HEK293 (cell line): ENCODE data around the gene HEATR5A.
A peak's percentile ranks its signal among the peaks of the same experiment; 100 is the strongest.
"Not testable (repeated sequence)": the region's sequence is repeated elsewhere in the genome, so short reads cannot be mapped to it uniquely, and the experiment has no call there.

Source experiments
- CTCF ChIA-PET: fragments of 350-600 bp; formaldehyde crosslinking; extraction: SDS; loops from one replicate; lab custom pipeline; 2021; ENCODE audit warnings: antibody characterized with exemption; lab: Yijun Ruan, JAX
- POLR2A ChIA-PET: fragments of 300-600 bp; formaldehyde crosslinking; extraction: SDS; loops from one replicate; lab custom pipeline; 2020; ENCODE audit warnings: antibody characterized with exemption, inconsistent platforms; lab: Yijun Ruan, JAX
- H3K27ac ChIP-seq: fragments of 200-500 bp; sonication (Bioruptor generic); 2 replicates; pipeline ENCODE4 v1.5.1; 2014; ENCODE audit warnings: low read depth, low read length, control low read depth, inconsistent platforms; ENCODE audit errors: extremely low read depth
- H3K36me3 ChIP-seq, 2 experiments: fragments of 200-500 bp in 1 of 2; sonication (Bioruptor generic) in 1 of 2; 1 replicate in 1 of 2; 2 replicates in 1 of 2; pipeline ENCODE4 v1.5.1; 2014 to 2017; ENCODE audit warnings: inconsistent platforms in 2 of 2, low read length in 2 of 2; ENCODE audit not compliant: control insufficient read depth in 2 of 2, insufficient read depth in 1 of 2
- H3K4me1 ChIP-seq: fragments of 200-500 bp; sonication (Bioruptor generic); 2 replicates; pipeline ENCODE4 v1.5.1; 2014; ENCODE audit warnings: mild to moderate bottlenecking, low read length, inconsistent platforms; ENCODE audit not compliant: control insufficient read depth, insufficient read depth
- H3K4me3 ChIP-seq: 2 replicates; pipeline ENCODE4 v1.5.1; 2011; ENCODE audit warnings: low read depth, mild to moderate bottlenecking, control low read depth, low read length, moderate library complexity
- H3K9me3 ChIP-seq: fragments of 200-500 bp; sonication (Bioruptor generic); 2 replicates; pipeline ENCODE4 v1.5.1; 2014; ENCODE audit warnings: low read depth, low read length, inconsistent platforms; ENCODE audit not compliant: control insufficient read depth, insufficient read depth
- GLI4 ChIP-seq: fragments of 450-650 bp; formaldehyde crosslinking; IDR thresholded peaks from 2 replicates; pipeline ENCODE4 v1.5.1; 2016; ENCODE audit warnings: missing biosample characterization, missing genetic modification characterization
- HOXC10 ChIP-seq: sonication (generic); formaldehyde crosslinking; IDR thresholded peaks from 2 replicates; pipeline ENCODE4 v1.8.1; 2023; ENCODE audit warnings: mild to moderate bottlenecking, missing genetic modification reagents
- KLF1 ChIP-seq: fragments of 450-650 bp; formaldehyde crosslinking; IDR thresholded peaks from 2 replicates; pipeline ENCODE4 v1.5.1; 2016; ENCODE audit warnings: missing biosample characterization, missing genetic modification characterization
- SALL2 ChIP-seq: fragments of 450-650 bp; formaldehyde crosslinking; IDR thresholded peaks from 2 replicates; pipeline ENCODE4 v1.5.0; 2017; ENCODE audit warnings: missing biosample characterization, mild to moderate bottlenecking, missing genetic modification characterization, borderline replicate concordance
- ZNF26 ChIP-seq: fragments of 450-650 bp; formaldehyde crosslinking; IDR thresholded peaks from 2 replicates; pipeline ENCODE4 v1.5.1; 2016; ENCODE audit warnings: missing biosample characterization, missing genetic modification characterization
- ZNF549 ChIP-seq: fragments of 450-650 bp; IDR thresholded peaks from 2 replicates; pipeline ENCODE4 v1.5.1; 2018; ENCODE audit warnings: missing biosample characterization, missing genetic modification characterization, mild to moderate bottlenecking, inconsistent platforms, moderate library complexity
- ZNF664 ChIP-seq: fragments of 450-650 bp; formaldehyde crosslinking; IDR thresholded peaks from 2 replicates; pipeline ENCODE4 v1.5.1; 2016; ENCODE audit warnings: missing biosample characterization, missing genetic modification characterization
- ZNF747 ChIP-seq: fragments of 450-650 bp; formaldehyde crosslinking; IDR thresholded peaks from 2 replicates; pipeline ENCODE4 v1.5.1; 2016; ENCODE audit warnings: missing biosample characterization, missing genetic modification characterization
- ZSCAN30 ChIP-seq: fragments of 450-650 bp; IDR thresholded peaks from 2 replicates; pipeline ENCODE4 v1.5.1; 2018; ENCODE audit warnings: missing biosample characterization, mild to moderate bottlenecking, missing genetic modification characterization, moderate library complexity
- TF ChIP-seq, protein P1 (sequence below): fragments of 450-650 bp; IDR thresholded peaks from 2 replicates; pipeline ENCODE4 v1.5.1; 2018; ENCODE audit warnings: missing biosample characterization, missing genetic modification characterization
- TF ChIP-seq, protein P2 (sequence below): fragments of 450-650 bp; formaldehyde crosslinking; IDR thresholded peaks from 2 replicates; pipeline ENCODE4 v1.5.1; 2016; ENCODE audit warnings: missing biosample characterization, missing genetic modification characterization
- TF ChIP-seq, protein P3 (sequence below): fragments of 450-650 bp; formaldehyde crosslinking; IDR thresholded peaks from 2 replicates; pipeline ENCODE4; 2016; ENCODE audit warnings: missing biosample characterization, missing genetic modification characterization

The HEATR5A gene

DNA sequence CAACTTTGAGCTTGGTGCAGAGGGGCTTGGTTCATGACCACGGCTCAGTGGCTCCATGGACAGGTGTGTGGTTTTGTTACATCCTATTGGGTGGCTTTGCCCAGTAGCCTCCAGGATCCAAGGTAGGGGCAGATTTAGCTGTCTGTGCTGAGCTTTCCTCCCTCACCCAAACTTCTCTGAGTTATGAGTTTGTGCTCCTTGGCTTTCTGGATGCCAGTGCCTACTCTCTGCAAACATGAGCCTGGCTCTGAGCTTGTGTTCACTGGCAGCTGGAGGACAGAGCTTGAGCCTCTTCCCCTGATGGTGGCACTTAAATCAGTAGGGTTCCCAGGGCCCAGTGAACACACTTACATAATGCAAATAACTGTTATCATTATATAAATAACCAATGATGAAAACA lies 167.5 kb downstream of the HEATR5A start:
- TF ChIP-seq ZNF26 (no peak), HOXC10 (CRISPR knock-in tag) (no peak), ZNF664 (tag by site-specific recombination) (no peak)
- Histone ChIP-seq H3K4me1 (no peaks in the 10 kb centered on the region), H3K27ac (no peak overlapping the region), H3K36me3 (no peaks in the 10 kb centered on the region), H3K4me3 (no peak overlapping the region), H3K9me3 (no peaks in the 10 kb centered on the region)
- ChIA-PET POLR2A (interaction anchor here (0.6 to 1.5 kb wide), 2 partner anchors 45 to 166 kb away, joined by 3 to 5 read pairs; partner anchors contain the start of gene HECTD1), CTCF (interaction anchor here (1.2 kb wide), 1 partner anchor 10 kb away, joined by 4 read pairs; no protein-coding TSS in a partner anchor)

DNA sequence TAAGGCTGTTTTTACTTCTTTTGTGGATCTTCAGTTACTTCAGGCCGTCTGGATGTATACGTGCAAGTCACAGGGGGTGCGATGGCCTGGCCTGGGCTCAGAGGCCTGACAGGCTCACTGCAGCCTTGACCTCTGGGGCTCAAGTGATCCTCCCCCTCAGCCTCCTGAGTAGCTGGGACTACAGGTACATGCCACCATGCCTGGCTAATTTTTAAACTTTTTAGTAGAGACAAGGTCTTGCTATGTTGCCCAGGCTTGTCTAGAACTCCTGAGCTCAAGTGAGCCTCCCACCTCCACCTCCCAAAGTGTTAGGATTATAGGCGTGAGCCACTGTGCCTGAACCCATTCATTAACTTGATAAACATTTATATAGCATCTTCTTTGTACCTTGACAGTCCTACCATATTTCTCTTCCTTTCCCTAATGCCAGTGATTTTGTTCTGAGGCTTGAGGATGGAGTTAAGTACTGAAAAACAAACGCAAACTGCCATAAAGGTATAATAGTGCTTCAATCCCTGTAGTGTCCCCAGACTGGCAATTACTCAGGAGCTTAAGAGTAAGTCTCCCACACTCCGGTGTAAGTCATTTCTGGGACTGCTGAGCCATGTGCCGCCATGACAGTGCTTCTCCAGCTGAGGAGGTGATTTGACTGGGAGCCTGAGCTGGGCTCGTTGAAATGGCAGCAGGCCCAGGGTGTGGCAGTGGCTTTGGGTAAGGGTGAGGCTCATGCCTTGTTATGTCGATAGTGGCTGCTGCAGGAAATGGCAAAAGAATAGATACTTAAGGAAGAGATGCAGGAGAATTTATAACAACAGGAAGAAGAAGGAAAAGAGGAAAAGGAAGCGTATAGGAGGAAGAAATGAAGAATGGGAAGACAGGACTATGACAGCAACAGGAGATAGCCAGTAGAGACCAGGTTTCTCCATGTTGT lies 169.1 kb downstream of the HEATR5A start:
- no peak overlapping the region for H3K4me3 ChIP-seq
- H3K27ac ChIP-seq = no peak overlapping the region
- no peaks in the 10 kb centered on the region for H3K9me3 ChIP-seq
- TF ChIP-seq KLF1 (tag by site-specific recombination) = peak; percentile 49; the same call in 1 of the 2 replicates
- TF ChIP-seq, protein P1, sequence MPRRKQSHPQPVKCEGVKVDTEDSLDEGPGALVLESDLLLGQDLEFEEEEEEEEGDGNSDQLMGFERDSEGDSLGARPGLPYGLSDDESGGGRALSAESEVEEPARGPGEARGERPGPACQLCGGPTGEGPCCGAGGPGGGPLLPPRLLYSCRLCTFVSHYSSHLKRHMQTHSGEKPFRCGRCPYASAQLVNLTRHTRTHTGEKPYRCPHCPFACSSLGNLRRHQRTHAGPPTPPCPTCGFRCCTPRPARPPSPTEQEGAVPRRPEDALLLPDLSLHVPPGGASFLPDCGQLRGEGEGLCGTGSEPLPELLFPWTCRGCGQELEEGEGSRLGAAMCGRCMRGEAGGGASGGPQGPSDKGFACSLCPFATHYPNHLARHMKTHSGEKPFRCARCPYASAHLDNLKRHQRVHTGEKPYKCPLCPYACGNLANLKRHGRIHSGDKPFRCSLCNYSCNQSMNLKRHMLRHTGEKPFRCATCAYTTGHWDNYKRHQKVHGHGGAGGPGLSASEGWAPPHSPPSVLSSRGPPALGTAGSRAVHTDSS (tag by site-specific recombination) = no peak
- ChIA-PET CTCF (no interaction called here), POLR2A (no interaction called here)
- H3K4me1 ChIP-seq = no peaks in the 10 kb centered on the region
- no peaks in the 10 kb centered on the region for H3K36me3 ChIP-seq

DNA sequence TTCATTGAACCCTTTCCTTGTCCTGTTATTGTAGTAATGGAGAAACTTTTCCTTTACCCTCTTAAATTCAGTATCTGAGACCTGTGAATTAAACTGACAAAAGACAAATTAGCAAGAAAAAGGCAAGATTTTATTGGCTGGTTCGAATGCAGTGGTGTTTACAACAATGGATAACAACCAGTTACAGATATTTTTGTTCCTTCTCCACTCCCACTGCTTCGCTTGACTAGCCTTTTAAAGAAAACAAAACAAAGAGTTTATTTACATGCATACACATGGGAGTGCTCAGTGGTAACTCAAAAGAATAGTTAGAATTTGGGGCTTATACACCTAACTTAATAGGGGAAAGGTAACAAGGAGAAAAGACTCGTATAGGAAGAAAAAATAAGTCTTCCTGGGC lies 175.7 kb downstream of the HEATR5A start:
- TF ChIP-seq ZNF747 (tag by site-specific recombination) = no peak
- no peak for TF ChIP-seq ZSCAN30 (tag by site-specific recombination)
- TF ChIP-seq GLI4 (tag by site-specific recombination) = no peak
- TF ChIP-seq, protein P2, sequence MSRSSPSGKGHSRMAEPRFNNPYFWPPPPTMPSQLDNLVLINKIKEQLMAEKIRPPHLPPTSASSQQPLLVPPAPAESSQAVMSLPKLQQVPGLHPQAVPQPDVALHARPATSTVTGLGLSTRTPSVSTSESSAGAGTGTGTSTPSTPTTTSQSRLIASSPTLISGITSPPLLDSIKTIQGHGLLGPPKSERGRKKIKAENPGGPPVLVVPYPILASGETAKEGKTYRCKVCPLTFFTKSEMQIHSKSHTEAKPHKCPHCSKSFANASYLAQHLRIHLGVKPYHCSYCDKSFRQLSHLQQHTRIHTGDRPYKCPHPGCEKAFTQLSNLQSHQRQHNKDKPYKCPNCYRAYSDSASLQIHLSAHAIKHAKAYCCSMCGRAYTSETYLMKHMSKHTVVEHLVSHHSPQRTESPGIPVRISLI (tag by site-specific recombination) = no peak
- no peak for TF ChIP-seq ZNF549 (tag by site-specific recombination)
- no peak for TF ChIP-seq HOXC10 (CRISPR knock-in tag)
- CTCF ChIA-PET = interaction anchor here (1.1 kb wide), 1 partner anchor 10 kb away, joined by 3 read pairs; no protein-coding TSS in a partner anchor
- Histone ChIP-seq H3K9me3 (no peaks in the 10 kb centered on the region), H3K4me1 (no peaks in the 10 kb centered on the region), H3K36me3 (no peaks in the 10 kb centered on the region), H3K4me3 (no peak overlapping the region), H3K27ac (no peak overlapping the region)
- POLR2A ChIA-PET = no interaction called here

DNA sequence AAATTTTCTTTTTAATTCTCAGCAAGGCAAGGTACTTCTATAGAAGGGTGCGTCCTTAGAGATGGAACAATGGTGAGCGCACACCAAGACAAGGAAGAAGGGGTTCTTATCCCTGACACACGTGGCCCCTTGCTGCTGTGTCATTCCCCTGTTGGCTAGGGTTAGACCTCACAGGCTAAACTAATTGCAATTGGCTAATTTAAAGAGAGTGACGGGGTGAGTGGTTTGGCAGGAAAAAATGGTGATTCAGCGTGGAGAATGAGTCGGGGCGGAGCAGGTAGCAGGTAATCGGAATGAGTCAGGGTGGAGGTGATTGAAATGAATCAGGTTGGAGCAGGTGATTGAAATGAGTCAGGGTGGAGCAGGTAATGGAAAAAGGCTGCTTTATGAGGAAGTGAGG lies 176.5 kb downstream of the HEATR5A start:
- H3K27ac ChIP-seq = no peak overlapping the region

GRCh38 chr14:31242161-31242940 lies 178.0 kb downstream of the HEATR5A start:
- POLR2A ChIA-PET, H3K4me1 ChIP-seq, H3K36me3 ChIP-seq, H3K27ac ChIP-seq, H3K4me3 ChIP-seq, H3K9me3 ChIP-seq: not testable (repeated sequence)
- CTCF ChIA-PET = interaction anchor here (1.5 kb wide), 1 partner anchor 10 kb away, joined by 4 read pairs; no protein-coding TSS in a partner anchor

More for the DNA sequence above, 176.5 kb downstream of the HEATR5A start:
- H3K4me3 ChIP-seq = no peak overlapping the region
- H3K4me1 ChIP-seq = no peaks in the 10 kb centered on the region
- TF ChIP-seq, protein P3, sequence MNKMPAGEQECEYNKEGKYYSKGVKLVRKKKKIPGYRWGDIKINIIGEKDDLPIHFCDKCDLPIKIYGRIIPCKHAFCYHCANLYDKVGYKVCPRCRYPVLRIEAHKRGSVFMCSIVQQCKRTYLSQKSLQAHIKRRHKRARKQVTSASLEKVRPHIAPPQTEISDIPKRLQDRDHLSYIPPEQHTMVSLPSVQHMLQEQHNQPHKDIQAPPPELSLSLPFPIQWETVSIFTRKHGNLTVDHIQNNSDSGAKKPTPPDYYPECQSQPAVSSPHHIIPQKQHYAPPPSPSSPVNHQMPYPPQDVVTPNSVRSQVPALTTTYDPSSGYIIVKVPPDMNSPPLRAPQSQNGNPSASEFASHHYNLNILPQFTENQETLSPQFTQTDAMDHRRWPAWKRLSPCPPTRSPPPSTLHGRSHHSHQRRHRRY = no peak
- no peak for TF ChIP-seq SALL2 (tag by site-specific recombination)
- CTCF ChIA-PET = no interaction called here
- no peaks in the 10 kb centered on the region for H3K9me3 ChIP-seq
- no peaks in the 10 kb centered on the region for H3K36me3 ChIP-seq
- POLR2A ChIA-PET = no interaction called here
